ENCODE measurements around the gene SLC39A6.

The SLC39A6 gene

DNA sequence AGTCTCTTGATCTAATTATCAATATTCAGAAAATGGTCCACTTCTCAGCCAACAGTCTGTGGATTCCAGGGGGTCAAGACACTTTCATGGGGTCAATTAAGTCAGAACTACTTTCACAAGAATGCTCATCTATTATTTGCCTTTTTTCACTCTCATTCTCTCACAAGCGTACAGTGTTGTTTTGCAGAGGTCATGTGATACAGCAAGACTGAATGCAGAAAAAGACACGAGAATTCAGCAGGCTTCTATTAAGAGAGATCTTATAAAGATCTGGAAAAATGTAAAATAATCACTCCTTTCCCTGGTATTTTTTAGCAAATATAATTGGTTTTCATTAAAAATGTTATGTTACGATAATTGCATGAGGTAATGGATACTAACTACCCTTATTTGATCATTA is 70.5 kb downstream of the SLC39A6 start:
- no peak for DNase-seq
